Breast epithelium (tissue), 4 donors: Measurements from ENCODE around the gene CCL27. TPM values are rescaled to one million over a fixed set of nuclear protein-coding genes. Genes with fewer than 3 reads are reported as not detected.

Experiments
- DNase-seq, 2 donors: peaks; one replicate each; pipeline ENCODE4 v3.0.0-alpha.2; 2019; ENCODE audit warnings: low spot score in 2 of 2
- H3K27ac ChIP-seq, 2 donors: fragments of 200-600 bp; sonication (generic) in 1 of 2; one replicate each; pipeline ENCODE4 v1.5.1; 2016 to 2019; ENCODE audit warnings: mild to moderate bottlenecking in 1 of 2
- H3K27me3 ChIP-seq, 2 donors: fragments of 200-600 bp; sonication (generic) in 1 of 2; one replicate each; pipeline versions ENCODE4 v1.5.1 to v1.6.0; 2017 to 2019; ENCODE audit warnings: control low read depth in 1 of 2, mild to moderate bottlenecking in 1 of 2
- H3K36me3 ChIP-seq: fragments of 200-600 bp; one replicate; pipeline ENCODE4 v1.5.1; 2019
- H3K4me1 ChIP-seq, 2 donors: fragments of 200-600 bp; sonication (generic); one replicate each; pipeline ENCODE4 v1.5.1; 2016 to 2019; ENCODE audit warnings: control low read depth in 1 of 2
- H3K4me3 ChIP-seq, 3 donors: fragments of 200-600 bp; sonication (generic); 1 replicate in 2 of 3; 2 replicates in 1 of 3; pipeline ENCODE4 v1.5.1; 2016 to 2019; ENCODE audit warnings: mild to moderate bottlenecking in 3 of 3, moderate library complexity in 2 of 3
- H3K9me3 ChIP-seq, 2 donors: fragments of 200-600 bp; sonication (generic) in 1 of 2; one replicate each; pipeline ENCODE4 v1.5.1; 2016 to 2019; ENCODE audit warnings: control low read depth in 1 of 2
- CTCF ChIP-seq, 3 donors: fragments of 450-650 bp; IDR thresholded peaks; one replicate each; pipeline ENCODE4 v1.5.1; 2016 to 2017; ENCODE audit warnings: antibody characterized with exemption in 3 of 3, mild to moderate bottlenecking in 3 of 3, moderate library complexity in 3 of 3
- POLR2A ChIP-seq: fragments of 450-650 bp; IDR thresholded peaks from one replicate; pipeline ENCODE4 v1.6.1; 2016; ENCODE audit warnings: antibody characterized with exemption, mild to moderate bottlenecking, moderate library complexity
- POLR2AphosphoS5 ChIP-seq, 3 donors: sonication (generic); formaldehyde crosslinking; IDR thresholded peaks; one replicate each; pipeline ENCODE4 v1.6.1; 2017; ENCODE audit warnings: antibody characterized with exemption in 3 of 3
- intact Hi-C: fragments of 100-400 bp; cut with DNase I; formaldehyde crosslinking; loops from one replicate; pipeline ENCODE4 v1.15.1; 2023; ENCODE audit warnings: low total_unique reads
- total RNA-seq, 3 donors: library from RNA; depleted of rRNA; stranded (reverse); fragments of >200 nt; gene quantifications; one replicate each; pipeline ENCODE4 v1.1.0, GENCODE V29; 2016

Gene CCL27
- total RNA-seq, 3 donors from 2014 or later, result not detected

- Histone ChIP-seq H3K27me3 (no peaks in the 10 kb centered on the region), H3K4me3 (no peak overlapping the region), H3K36me3 (no peaks in the 10 kb centered on the region), H3K9me3 (no peaks in the 10 kb centered on the region), H3K27ac (no peak overlapping the region), H3K4me1 (no peaks in the 10 kb centered on the region)
- intact Hi-C loops, result no loop called here
- DNase-seq, result no peak
- TF ChIP-seq POLR2AphosphoS5 (IDR thresholded peaks at IDR 0.05) (no peak), CTCF (IDR thresholded peaks at IDR 0.05) (no peak), POLR2A (no peak)
These were observed 29.5 kb upstream of the CCL27 start for GRCh38 chr9:34691936-34692315.

DNA sequence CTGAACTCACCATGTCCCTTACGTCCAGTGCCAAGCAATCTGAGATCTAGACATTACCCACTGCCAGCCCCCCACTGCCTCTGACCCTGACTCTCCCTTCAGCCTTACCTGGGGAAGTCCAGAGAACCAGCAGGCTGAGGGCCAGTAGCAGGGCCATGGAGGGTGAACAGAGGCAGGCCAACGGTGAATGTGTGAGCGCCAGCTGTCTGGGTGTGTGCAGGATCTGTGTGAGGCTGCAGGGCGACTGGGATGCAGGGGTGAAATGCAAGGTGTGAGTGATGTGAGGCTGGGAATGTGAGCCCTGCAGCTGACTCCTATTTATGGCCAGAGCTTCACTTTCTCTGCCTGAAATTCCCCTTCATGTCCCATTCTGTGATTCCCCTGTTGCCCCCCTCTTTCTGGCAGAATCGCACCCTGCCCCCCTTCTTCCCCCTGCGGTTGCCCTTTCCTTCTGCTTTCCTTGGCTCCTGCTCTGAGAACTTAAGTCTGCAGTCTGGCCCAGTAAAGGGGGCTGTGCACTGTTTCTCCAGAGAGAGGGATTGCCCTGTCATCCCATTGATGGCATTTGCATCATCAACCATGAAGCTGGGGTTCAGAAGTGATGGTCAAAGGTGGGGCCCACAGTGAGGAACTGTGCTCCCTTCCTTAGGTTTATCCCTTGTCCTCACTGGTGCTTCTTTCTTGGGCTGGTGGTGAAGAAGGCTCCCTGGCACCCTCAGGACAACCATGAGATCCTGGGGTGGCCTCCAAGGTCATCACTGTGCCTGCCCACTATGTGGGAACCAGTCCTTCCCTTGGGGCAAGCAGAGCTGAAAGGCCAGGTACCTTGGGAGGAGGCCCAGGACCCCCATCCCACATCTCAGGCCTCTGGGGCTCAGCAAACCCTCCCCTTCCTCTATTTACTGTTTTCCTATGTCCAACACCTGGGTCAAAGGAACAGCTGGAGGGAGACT, 28.8 kb upstream of the CCL27 start, which contains the start of gene CCL19:
Gene CCL19, minus strand, starts transcription at position 294 of the 953 bp plus-strand sequence. Its CDS starts 137 bp downstream, at position 157.
- H3K4me1 ChIP-seq, result no peaks in the 10 kb centered on the region

GRCh38 chr9:34689512-34689911, 27.1 kb upstream of the CCL27 start:
- no peak for DNase-seq
- TF ChIP-seq POLR2AphosphoS5 (IDR thresholded peaks at IDR 0.05) (no peak), CTCF (IDR thresholded peaks at IDR 0.05) (no peak), POLR2A (no peak)
- Histone ChIP-seq H3K36me3 (no peaks in the 10 kb centered on the region), H3K9me3 (no peaks in the 10 kb centered on the region), H3K27me3 (no peaks in the 10 kb centered on the region), H3K27ac (no peak overlapping the region), H3K4me1 (no peaks in the 10 kb centered on the region), H3K4me3 (no peak overlapping the region)
- intact Hi-C loops, result no loop called here

More for the DNA sequence above, 28.8 kb upstream of the CCL27 start, which contains the start of gene CCL19:
- Histone ChIP-seq H3K27me3 (no peaks in the 10 kb centered on the region), H3K27ac (no peak within 1 kb of the TSS), H3K36me3 (no peaks in the 10 kb centered on the region), H3K4me3 (no peak within 1 kb of the TSS), H3K9me3 (no peaks in the 10 kb centered on the region)
- intact Hi-C loops, result no loop called here
- TF ChIP-seq POLR2A, result no peak
- TF ChIP-seq POLR2AphosphoS5 (IDR thresholded peaks at IDR 0.05), result no peak
- no peak for TF ChIP-seq CTCF (IDR thresholded peaks at IDR 0.05)
- DNase-seq, result no peak

GRCh38 chr9:34689116-34689470, 26.6 kb upstream of the CCL27 start:
- no peak for DNase-seq
- Histone ChIP-seq H3K4me3 (no peak overlapping the region), H3K27me3 (no peaks in the 10 kb centered on the region), H3K27ac (no peak overlapping the region), H3K36me3 (no peaks in the 10 kb centered on the region), H3K4me1 (no peaks in the 10 kb centered on the region), H3K9me3 (no peaks in the 10 kb centered on the region)
- TF ChIP-seq POLR2AphosphoS5 (IDR thresholded peaks at IDR 0.05), result no peak
- TF ChIP-seq CTCF (IDR thresholded peaks at IDR 0.05), result no peak
- TF ChIP-seq POLR2A, result no peak
- intact Hi-C loops, result no loop called here
